Activated CD8-positive, alpha-beta memory T cell treated with anti-CD3 and anti-CD28 coated beads, Interleukin-2, amount 10 ng/mL, durations not matched to agents 7 days and 5 days (primary cell): ENCODE data around the gene RPL18A. TPM values are rescaled to one million over a fixed set of nuclear protein-coding genes. Genes with fewer than 3 reads are reported as not detected.

Experiments
- total RNA-seq, 2 experiments: library from RNA; stranded (reverse); gene quantifications; one replicate each; pipeline ENCODE4 v1.2.3, GENCODE V29; 2021

The RPL18A gene
- total RNA-seq, 2 experiments from 2014 or later = 1,945 to 2,182 TPM

Other genes starting within 250 kb of the RPL18A start
- gene UNC13A, start 171.6 kb upstream of the RPL18A start, total RNA-seq = under 1 TPM; 0.02 to 0.18 TPM
- 10 to 100 TPM; 67.3 to 69.1 TPM for gene MAP1S, start 140.4 kb upstream of the RPL18A start, total RNA-seq
- 10 to 100 TPM; 58.4 to 70.6 TPM for gene FCHO1, start 108.4 kb upstream of the RPL18A start, total RNA-seq
- not detected for gene B3GNT3, start 64.8 kb upstream of the RPL18A start, total RNA-seq
- 1 to 10 TPM; 1.7 to 2.2 TPM for gene INSL3, start 38.4 kb upstream of the RPL18A start, total RNA-seq
- 100 to 1,000 TPM; 137 to 146 TPM for gene JAK3, start 11.9 kb upstream of the RPL18A start, total RNA-seq
- under 1 TPM; 0.59 to 0.73 TPM for gene SLC5A5, start 12.0 kb downstream of the RPL18A start, total RNA-seq
- gene CCDC124, start 73.1 kb downstream of the RPL18A start, total RNA-seq = 100 to 1,000 TPM in 1 of 2 experiments, 10 to 100 TPM in 1; 83.8 to 101 TPM
- under 1 TPM in 1 of 2 experiments, not detected in 1; 0.21 TPM for gene KCNN1, start 107.2 kb downstream of the RPL18A start, total RNA-seq
- 10 to 100 TPM; 35.3 to 45.2 TPM for gene ARRDC2, start 148.3 kb downstream of the RPL18A start, total RNA-seq
- 10 to 100 TPM; 69.9 to 76.2 TPM for gene IL12RB1, start 227.0 kb downstream of the RPL18A start, total RNA-seq
- 10 to 100 TPM; 25.7 to 34.1 TPM for gene MAST3, start 237.9 kb downstream of the RPL18A start, total RNA-seq